Left ventricle myocardium superior (tissue), 1 donor: ENCODE results near the gene UMOD. TPM values are rescaled to one million over a fixed set of nuclear protein-coding genes. Genes with fewer than 3 reads are reported as not detected.

Experiments
- ATAC-seq: fragments of 200-7000 bp; cut with Tn5 transposase; one replicate; pipeline ENCODE4 v1.9.1; 2020; ENCODE audit warnings: mild to moderate bottlenecking, moderate library complexity
- DNase-seq: peaks from one replicate; pipeline ENCODE4 v3.0.0-alpha.2; 2020
- intact Hi-C: fragments of 100-400 bp; cut with micrococcal nuclease; formaldehyde crosslinking; loops from one replicate; pipeline ENCODE4 v1.11.0; 2022
- long read RNA-seq: library from polyadenylated mRNA; unstranded; transcript quantifications from one replicate; pipeline ENCODE4 v2.0.0, GENCODE V29; 2021
- total RNA-seq: library from RNA; stranded (reverse); fragmentation: NEBNext Ultra II Directional; extraction: Animal tissue kit (Norgen Biotek cat#: 25700); gene quantifications from one replicate; pipeline ENCODE4 v1.2.1, GENCODE V29; 2021
- donor health status: DM: no; HTN: yes; CAD: no; lungs with severe emphysema.

Gene UMOD
- not detected for total RNA-seq
- long read RNA-seq: 0 reads

- DNase-seq (no peak), ATAC-seq (no peak)
- intact Hi-C loops: no loop called here
These were observed at the start of gene UMOD for GRCh38 chr16:20352615-20353014. TSS of gene UMOD (minus strand) at chr16:20352715. CDS start at chr16:20350737, 1,978 bp downstream.

GRCh38 chr16:20401475-20402016 is 49.0 kb upstream of the UMOD start:
- ATAC-seq (no peak), DNase-seq (no peak)
- intact Hi-C loops: no loop called here

GRCh38 chr16:20401066-20401465 is 48.6 kb upstream of the UMOD start:
- ATAC-seq: no peak
- intact Hi-C loops: no loop called here

GRCh38 chr16:20399185-20399584 is 46.7 kb upstream of the UMOD start:
- ATAC-seq (no peak), DNase-seq (no peak)
- intact Hi-C loops: no loop called here

More at GRCh38 chr16:20401066-20401465, 48.6 kb upstream of the UMOD start:
- no peak for DNase-seq

- no peak for ATAC-seq
- DNase-seq: no peak
- intact Hi-C loops: no loop called here
These were observed 46.1 kb upstream of the UMOD start for GRCh38 chr16:20398603-20399002.

- ATAC-seq (no peak), DNase-seq (no peak)
- intact Hi-C loops: no loop called here
These were observed 45.1 kb upstream of the UMOD start for GRCh38 chr16:20397468-20398074.

GRCh38 chr16:20396846-20397467 is 44.4 kb upstream of the UMOD start:
- DNase-seq (no peak), ATAC-seq (no peak)
- intact Hi-C loops: no loop called here

GRCh38 chr16:20395946-20396345 is 43.4 kb upstream of the UMOD start:
- no peak for ATAC-seq
- DNase-seq: no peak
- intact Hi-C loops: no loop called here

GRCh38 chr16:20393801-20394577 is 41.5 kb upstream of the UMOD start:
- DNase-seq (no peak), ATAC-seq (peak; percentile 51)
- intact Hi-C loops: no loop called here

- DNase-seq: no peak
- intact Hi-C loops: no loop called here
- no peak for ATAC-seq
These were observed 38.5 kb upstream of the UMOD start for GRCh38 chr16:20391045-20391444.

- DNase-seq (no peak), ATAC-seq (no peak)
- intact Hi-C loops: no loop called here
These were observed 36.3 kb upstream of the UMOD start for GRCh38 chr16:20388854-20389253.

GRCh38 chr16:20387978-20388377 is 35.5 kb upstream of the UMOD start:
- no peak for DNase-seq
- intact Hi-C loops: no loop called here
- ATAC-seq: no peak

- DNase-seq (peak; percentile 77), ATAC-seq (peak; percentile 73)
- intact Hi-C loops: no loop called here
These were observed 33.6 kb upstream of the UMOD start for GRCh38 chr16:20385844-20386832.

GRCh38 chr16:20383106-20384029 is 30.9 kb upstream of the UMOD start:
- DNase-seq: no peak

GRCh38 chr16:20382202-20382948 is 29.9 kb upstream of the UMOD start:
- DNase-seq (no peak), ATAC-seq (no peak)
- intact Hi-C loops: loop anchor here (5.0 kb wide), 1 partner anchor 475 kb away; no protein-coding TSS in a partner anchor

More at GRCh38 chr16:20383106-20384029, 30.9 kb upstream of the UMOD start:
- ATAC-seq: peak; percentile 61
- intact Hi-C loops: loop anchor here (5.0 kb wide), 1 partner anchor 476 kb away; no protein-coding TSS in a partner anchor

GRCh38 chr16:20380782-20381181 is 28.3 kb upstream of the UMOD start:
- no peak for DNase-seq

GRCh38 chr16:20377181-20377580 is 24.7 kb upstream of the UMOD start:
- DNase-seq (no peak), ATAC-seq (no peak)
- intact Hi-C loops: no loop called here

More at GRCh38 chr16:20380782-20381181, 28.3 kb upstream of the UMOD start:
- intact Hi-C loops: loop anchor here (5.0 kb wide), 1 partner anchor 473 kb away; no protein-coding TSS in a partner anchor
- no peak for ATAC-seq
